COR-L47 (cell line): ENCODE data around the gene PNMA1.

Source experiments
- DNase-seq: peaks from one replicate; lab custom pipeline; 2025; lab: John Stamatoyannopoulos, UW

Gene PNMA1

DNA sequence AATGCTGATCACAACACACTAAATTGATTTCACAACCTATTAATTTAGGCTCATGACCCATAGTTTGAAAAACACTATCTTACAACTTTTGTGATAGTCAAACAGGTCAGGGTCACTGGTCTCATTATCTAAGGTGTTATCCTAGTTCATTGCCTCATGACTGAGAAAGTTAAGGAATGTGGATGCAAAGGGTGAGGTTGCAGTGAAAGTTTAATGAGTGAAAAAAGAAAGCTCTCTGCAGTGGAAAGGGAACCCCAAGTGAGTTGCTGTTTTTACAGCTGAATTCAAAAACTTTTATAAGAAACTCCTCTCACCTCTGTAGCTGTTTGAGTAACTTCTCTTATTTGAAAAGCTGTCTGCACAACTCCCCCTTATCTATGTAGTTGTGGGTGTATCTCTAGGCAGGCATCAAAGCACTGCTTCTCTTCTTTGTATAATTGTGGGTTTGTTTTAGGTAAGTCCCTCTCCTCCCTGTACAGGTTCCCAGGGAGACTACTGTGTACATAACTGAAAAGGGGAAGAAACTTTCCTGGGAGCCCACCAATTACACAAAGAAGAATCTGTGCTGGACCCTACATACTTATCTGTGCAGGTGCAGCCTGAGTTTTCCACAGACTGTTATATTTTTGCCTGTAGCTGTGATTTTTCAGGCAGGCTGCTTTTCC, 50.5 kb downstream of the PNMA1 start:
- no peak for DNase-seq

- no peak for DNase-seq
Measured at GRCh38 chr14:73662487-73662943, 51.7 kb downstream of the PNMA1 start.

DNA sequence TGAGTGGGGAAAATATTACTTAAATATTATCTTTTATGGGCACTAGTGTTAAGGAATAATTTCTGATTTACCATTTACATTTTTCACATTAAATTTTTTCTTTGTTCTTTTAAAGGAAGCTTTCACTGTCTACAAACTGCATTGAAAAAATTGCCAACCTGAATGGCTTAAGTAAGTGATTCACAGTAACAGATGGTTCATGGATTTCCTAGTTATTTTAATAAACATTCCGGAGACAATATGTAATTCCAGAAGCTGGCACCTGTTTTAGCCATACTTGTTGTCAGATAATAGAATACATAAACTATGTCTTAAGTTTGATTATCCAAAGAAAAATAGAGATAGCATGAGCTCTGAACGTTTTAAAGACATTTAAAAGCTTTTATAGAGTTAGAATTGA, 52.3 kb downstream of the PNMA1 start:
- no peak for DNase-seq
